A549 (cell line): ENCODE data around the gene ZBTB11. TPM values are rescaled to one million over a fixed set of nuclear protein-coding genes. Genes with fewer than 3 reads are reported as not detected.

ENCODE experiments used
- ATAC-seq, 2 experiments: fragments of 200-7000 bp in 1 of 2; fragments of >200 bp in 1 of 2; cut with Nextera tagmentation in 1 of 2; cut with Tn5 transposase in 1 of 2; 3 replicates each; pipeline versions ENCODE4 v1.8.0 to v1.9.1; 2018 to 2020; ENCODE audit warnings: mild to moderate bottlenecking in 1 of 2, moderate library complexity in 1 of 2
- CTCF ChIA-PET: fragments of 300-600 bp; sonication (Branson Sonifier 250); formaldehyde crosslinking; extraction: SDS; loops from one replicate; lab custom pipeline; 2021; ENCODE audit warnings: antibody characterized with exemption, inconsistent platforms; lab: Yijun Ruan, JAX
- POLR2A ChIA-PET: fragments of 350-600 bp; formaldehyde crosslinking; extraction: SDS; loops from one replicate; lab custom pipeline; 2021; ENCODE audit warnings: antibody characterized with exemption, inconsistent platforms; lab: Yijun Ruan, JAX
- DNase-seq, 2 experiments: peaks; one replicate each; pipeline versions ENCODE4 v3.0.0 to v3.0.0-alpha.2; 2011 to 2016; ENCODE audit warnings: low read depth in 1 of 2, low spot score in 1 of 2
- FAIRE-seq: peaks from 2 replicates; lab custom pipeline; 2011; peaks lifted over from hg19 to GRCh38; lab: Jason Lieb, UNC
- H3K27ac ChIP-seq, 2 experiments: fragments of >200 bp; sonication (Bioruptor Twin); formaldehyde crosslinking; 3 replicates each; pipeline ENCODE4 v1.5.1; 2016 to 2017
- H3K4me1 ChIP-seq: fragments of >200 bp; sonication (Bioruptor Twin); formaldehyde crosslinking; 3 replicates; pipeline ENCODE4 v1.6.1; 2016
- H3K4me2 ChIP-seq: fragments of >200 bp; sonication (Bioruptor Twin); formaldehyde crosslinking; 3 replicates; pipeline ENCODE4 v1.6.1; 2016
- H3K4me3 ChIP-seq: fragments of >200 bp; sonication (Bioruptor Twin); formaldehyde crosslinking; 3 replicates; pipeline ENCODE4 v1.5.1; 2016
- H3K9me3 ChIP-seq: fragments of >200 bp; sonication (Bioruptor Twin); formaldehyde crosslinking; 3 replicates; pipeline ENCODE4 v1.6.1; 2016
- CBX2 ChIP-seq: fragments of 200-600 bp; sonication (generic); IDR thresholded peaks from 2 replicates; pipeline ENCODE4 v1.6.1; 2016; ENCODE audit warnings: low read depth, mild to moderate bottlenecking, borderline replicate concordance
- CBX8 ChIP-seq: fragments of 200-600 bp; sonication (generic); IDR thresholded peaks from 2 replicates; pipeline ENCODE4 v1.6.1; 2016
- CHD2 ChIP-seq: fragments of 150-350 bp; IDR thresholded peaks from 2 replicates; pipeline ENCODE4 v1.6.1; 2014; ENCODE audit warnings: low read length; ENCODE audit not compliant: partially characterized antibody
- CHD4 ChIP-seq: fragments of 200-600 bp; sonication (generic); IDR thresholded peaks from 2 replicates; pipeline ENCODE4 v1.6.1; 2016; ENCODE audit warnings: antibody characterized with exemption, mild to moderate bottlenecking, borderline replicate concordance
- EHF ChIP-seq: fragments of 250-450 bp; sonication (Bioruptor Pico); IDR thresholded peaks from 2 replicates; pipeline ENCODE4 v1.5.0; 2020; ENCODE audit warnings: mild to moderate bottlenecking
- FOXS1 ChIP-seq: fragments of 250-450 bp; sonication (Bioruptor Pico); IDR thresholded peaks from 2 replicates; pipeline ENCODE4 v1.5.0; 2020; ENCODE audit warnings: mild to moderate bottlenecking, moderate library complexity
- HEYL ChIP-seq: fragments of 250-450 bp; sonication (Bioruptor Pico); IDR thresholded peaks from 2 replicates; pipeline ENCODE4 v1.8.0; 2021; ENCODE audit warnings: mild to moderate bottlenecking, moderate library complexity
- HOXA7 ChIP-seq: fragments of 250-450 bp; sonication (Bioruptor Pico); IDR thresholded peaks from 2 replicates; pipeline ENCODE4 v1.5.0; 2020; ENCODE audit warnings: mild to moderate bottlenecking, moderate library complexity
- HOXB5 ChIP-seq: fragments of 250-450 bp; sonication (Bioruptor Pico); IDR thresholded peaks from 2 replicates; pipeline ENCODE4 v1.5.0; 2020; ENCODE audit warnings: mild to moderate bottlenecking, moderate library complexity
- JUNB ChIP-seq: fragments of >200 bp; sonication (Bioruptor Twin); formaldehyde crosslinking; IDR thresholded peaks from 2 replicates; pipeline ENCODE4 v1.6.1; 2016
- KDM1A ChIP-seq: fragments of 200-600 bp; sonication (generic); IDR thresholded peaks from 2 replicates; pipeline ENCODE4 v1.6.1; 2016; ENCODE audit warnings: low read depth, mild to moderate bottlenecking
- KDM5A ChIP-seq: fragments of 200-600 bp; sonication (generic); IDR thresholded peaks from 2 replicates; pipeline ENCODE4 v1.6.1; 2016; ENCODE audit warnings: antibody characterized with exemption, mild to moderate bottlenecking
- RARB ChIP-seq: fragments of 250-450 bp; sonication (Bioruptor Pico); IDR thresholded peaks from 2 replicates; pipeline ENCODE4 v1.8.0; 2021; ENCODE audit warnings: mild to moderate bottlenecking, moderate library complexity
- SMC3 ChIP-seq: fragments of >200 bp; sonication (Bioruptor Twin); formaldehyde crosslinking; IDR thresholded peaks from 3 replicates; pipeline ENCODE4 v1.6.1; 2018; ENCODE audit warnings: inconsistent platforms
- TFCP2L1 ChIP-seq: fragments of 250-450 bp; sonication (Bioruptor Pico); IDR thresholded peaks from 2 replicates; pipeline ENCODE4 v1.5.0; 2021; ENCODE audit warnings: mild to moderate bottlenecking
- TP53 ChIP-seq: fragments of 250-450 bp; sonication (Bioruptor Pico); IDR thresholded peaks from 2 replicates; pipeline ENCODE4 v1.5.0; 2021; ENCODE audit warnings: mild to moderate bottlenecking, moderate library complexity
- WGBS: methylation state at CpG from one replicate; pipeline ENCODE4 v1.1.6; 2017; ENCODE audit errors: missing lambda C conversion rate; 5-methylcytosine and 5-hydroxymethylcytosine counted together
- polyA plus RNA-seq, 4 experiments: library from polyadenylated mRNA; depleted of rRNA in 3 of 4; stranded (reverse); fragments of >200 nt; fragmentation: RNase III in 1 of 4; extraction: RNeasy Plus Mini Kit Qiagen cat#74134 plus additional on column Dnase treatment in 1 of 4; gene quantifications; 2 replicates in 3 of 4; 3 replicates in 1 of 4; pipeline ENCODE4 v1.2.3, GENCODE V29; 2011 to 2017
- TF ChIP-seq, protein P1 (sequence below): IDR thresholded peaks from 2 replicates; pipeline ENCODE4 v1.6.1; 2012; ENCODE audit warnings: low read depth, borderline replicate concordance
- TF ChIP-seq, protein P2 (sequence below): fragments of 200-600 bp; sonication (generic); IDR thresholded peaks from 2 replicates; pipeline ENCODE4 v1.6.1; 2016; ENCODE audit warnings: antibody characterized with exemption, mild to moderate bottlenecking, moderate library complexity
- TF ChIP-seq, protein P3 (sequence below): fragments of 250-450 bp; sonication (Bioruptor Pico); IDR thresholded peaks from 2 replicates; pipeline ENCODE4 v1.5.0; 2021; ENCODE audit warnings: mild to moderate bottlenecking, moderate library complexity, borderline replicate concordance
- TF ChIP-seq, protein P4 (sequence below): IDR thresholded peaks from 2 replicates; pipeline ENCODE4 v1.6.1; 2012
- TF ChIP-seq, protein P5 (sequence below): fragments of 250-450 bp; sonication (Bioruptor Pico); IDR thresholded peaks from 2 replicates; pipeline ENCODE4 v1.5.0; 2020; ENCODE audit warnings: low read depth, mild to moderate bottlenecking, moderate library complexity

ZBTB11 gene
- polyA plus RNA-seq, 2 of the 4 experiments (the other 2 are of a cell fraction) = 11.3 to 24.3 TPM

DNA sequence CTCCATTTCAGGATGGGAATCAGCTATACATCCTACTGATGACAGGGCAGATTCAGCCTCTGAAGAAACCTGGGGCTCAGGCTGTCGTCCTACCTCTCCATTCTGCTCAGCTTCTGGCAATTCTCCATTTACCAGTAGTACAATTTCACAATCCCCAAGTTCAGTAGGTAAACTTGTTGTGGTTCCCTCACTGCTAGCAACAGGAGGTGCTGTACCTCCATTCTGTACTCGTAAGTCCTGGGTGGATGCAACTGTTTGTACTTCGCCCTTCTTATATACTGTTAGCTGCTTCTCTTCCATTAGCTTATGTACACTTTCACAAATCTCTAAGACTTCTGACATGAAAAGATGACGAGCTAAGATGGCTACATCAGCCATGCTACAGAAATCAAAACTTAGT, 11.6 kb downstream of the ZBTB11 start:
- H3K4me1 ChIP-seq = no peaks in the 10 kb centered on the region
- no peak overlapping the region for H3K27ac ChIP-seq
- TF ChIP-seq, protein P1, sequence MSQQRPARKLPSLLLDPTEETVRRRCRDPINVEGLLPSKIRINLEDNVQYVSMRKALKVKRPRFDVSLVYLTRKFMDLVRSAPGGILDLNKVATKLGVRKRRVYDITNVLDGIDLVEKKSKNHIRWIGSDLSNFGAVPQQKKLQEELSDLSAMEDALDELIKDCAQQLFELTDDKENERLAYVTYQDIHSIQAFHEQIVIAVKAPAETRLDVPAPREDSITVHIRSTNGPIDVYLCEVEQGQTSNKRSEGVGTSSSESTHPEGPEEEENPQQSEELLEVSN = no peak
- no peak for TF ChIP-seq TP53
- no peak for TF ChIP-seq HEYL (CRISPR knock-in tag)
- TF ChIP-seq CHD4 = no peak
- no peak for TF ChIP-seq CHD2
- TF ChIP-seq JUNB = no peak
- TF ChIP-seq, protein P2, sequence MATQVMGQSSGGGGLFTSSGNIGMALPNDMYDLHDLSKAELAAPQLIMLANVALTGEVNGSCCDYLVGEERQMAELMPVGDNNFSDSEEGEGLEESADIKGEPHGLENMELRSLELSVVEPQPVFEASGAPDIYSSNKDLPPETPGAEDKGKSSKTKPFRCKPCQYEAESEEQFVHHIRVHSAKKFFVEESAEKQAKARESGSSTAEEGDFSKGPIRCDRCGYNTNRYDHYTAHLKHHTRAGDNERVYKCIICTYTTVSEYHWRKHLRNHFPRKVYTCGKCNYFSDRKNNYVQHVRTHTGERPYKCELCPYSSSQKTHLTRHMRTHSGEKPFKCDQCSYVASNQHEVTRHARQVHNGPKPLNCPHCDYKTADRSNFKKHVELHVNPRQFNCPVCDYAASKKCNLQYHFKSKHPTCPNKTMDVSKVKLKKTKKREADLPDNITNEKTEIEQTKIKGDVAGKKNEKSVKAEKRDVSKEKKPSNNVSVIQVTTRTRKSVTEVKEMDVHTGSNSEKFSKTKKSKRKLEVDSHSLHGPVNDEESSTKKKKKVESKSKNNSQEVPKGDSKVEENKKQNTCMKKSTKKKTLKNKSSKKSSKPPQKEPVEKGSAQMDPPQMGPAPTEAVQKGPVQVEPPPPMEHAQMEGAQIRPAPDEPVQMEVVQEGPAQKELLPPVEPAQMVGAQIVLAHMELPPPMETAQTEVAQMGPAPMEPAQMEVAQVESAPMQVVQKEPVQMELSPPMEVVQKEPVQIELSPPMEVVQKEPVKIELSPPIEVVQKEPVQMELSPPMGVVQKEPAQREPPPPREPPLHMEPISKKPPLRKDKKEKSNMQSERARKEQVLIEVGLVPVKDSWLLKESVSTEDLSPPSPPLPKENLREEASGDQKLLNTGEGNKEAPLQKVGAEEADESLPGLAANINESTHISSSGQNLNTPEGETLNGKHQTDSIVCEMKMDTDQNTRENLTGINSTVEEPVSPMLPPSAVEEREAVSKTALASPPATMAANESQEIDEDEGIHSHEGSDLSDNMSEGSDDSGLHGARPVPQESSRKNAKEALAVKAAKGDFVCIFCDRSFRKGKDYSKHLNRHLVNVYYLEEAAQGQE = no peak
- no peak for TF ChIP-seq TFCP2L1
- TF ChIP-seq, all 56 proteins: peak for 0
- 89% methylated on average over 4 of the region's 4 CpGs for WGBS
- DNase-seq (no peak), ATAC-seq (no peak), FAIRE-seq (no peak)
- ChIA-PET POLR2A (no interaction called here), CTCF (interaction anchor here (0.6 to 1.3 kb wide), 3 partner anchors 17 to 137 kb away, joined by 3 to 5 read pairs (median 3); no protein-coding TSS in a partner anchor)
- H3K9me3 ChIP-seq = no peaks in the 10 kb centered on the region
- no peak overlapping the region for H3K4me2 ChIP-seq
- no peak overlapping the region for H3K4me3 ChIP-seq

DNA sequence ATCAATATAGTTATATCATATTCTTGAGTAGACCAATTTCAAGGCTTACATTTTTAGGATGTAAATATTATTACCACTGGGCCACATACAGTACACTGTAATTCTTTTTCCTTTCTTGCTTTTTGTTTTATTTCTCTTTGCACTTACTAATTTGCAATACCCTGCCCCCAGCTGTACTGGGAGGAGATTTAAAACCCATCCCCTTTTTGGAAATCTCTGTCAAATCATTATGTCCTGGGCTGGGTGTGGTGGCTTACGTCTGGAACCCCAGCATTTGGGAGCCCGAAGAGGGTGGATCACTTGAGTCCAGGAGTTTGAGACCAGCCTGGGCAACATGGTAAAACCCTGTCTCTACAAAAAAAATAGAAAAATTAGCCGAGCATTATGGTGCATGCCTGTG, 16.2 kb downstream of the ZBTB11 start:
- CTCF ChIA-PET = no interaction called here
- WGBS = 90% methylated on average over 3 of the region's 3 CpGs
- FAIRE-seq = no peak
- DNase-seq = no peak
- POLR2A ChIA-PET = no interaction called here
- H3K27ac ChIP-seq = no peak overlapping the region
- no peak for TF ChIP-seq HOXA7 (CRISPR knock-in tag)
- TF ChIP-seq CBX8 = no peak
- no peak for TF ChIP-seq KDM5A
- TF ChIP-seq RARB = no peak
- TF ChIP-seq, protein P3, sequence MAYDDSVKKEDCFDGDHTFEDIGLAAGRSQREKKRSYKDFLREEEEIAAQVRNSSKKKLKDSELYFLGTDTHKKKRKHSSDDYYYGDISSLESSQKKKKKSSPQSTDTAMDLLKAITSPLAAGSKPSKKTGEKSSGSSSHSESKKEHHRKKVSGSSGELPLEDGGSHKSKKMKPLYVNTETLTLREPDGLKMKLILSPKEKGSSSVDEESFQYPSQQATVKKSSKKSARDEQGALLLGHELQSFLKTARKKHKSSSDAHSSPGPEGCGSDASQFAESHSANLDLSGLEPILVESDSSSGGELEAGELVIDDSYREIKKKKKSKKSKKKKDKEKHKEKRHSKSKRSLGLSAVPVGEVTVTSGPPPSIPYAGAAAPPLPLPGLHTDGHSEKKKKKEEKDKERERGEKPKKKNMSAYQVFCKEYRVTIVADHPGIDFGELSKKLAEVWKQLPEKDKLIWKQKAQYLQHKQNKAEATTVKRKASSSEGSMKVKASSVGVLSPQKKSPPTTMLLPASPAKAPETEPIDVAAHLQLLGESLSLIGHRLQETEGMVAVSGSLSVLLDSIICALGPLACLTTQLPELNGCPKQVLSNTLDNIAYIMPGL (CRISPR knock-in tag) = no peak
- ATAC-seq = no peak
- no peak overlapping the region for H3K4me3 ChIP-seq
- no peak overlapping the region for H3K4me2 ChIP-seq
- no peaks in the 10 kb centered on the region for H3K4me1 ChIP-seq
- no peaks in the 10 kb centered on the region for H3K9me3 ChIP-seq

DNA sequence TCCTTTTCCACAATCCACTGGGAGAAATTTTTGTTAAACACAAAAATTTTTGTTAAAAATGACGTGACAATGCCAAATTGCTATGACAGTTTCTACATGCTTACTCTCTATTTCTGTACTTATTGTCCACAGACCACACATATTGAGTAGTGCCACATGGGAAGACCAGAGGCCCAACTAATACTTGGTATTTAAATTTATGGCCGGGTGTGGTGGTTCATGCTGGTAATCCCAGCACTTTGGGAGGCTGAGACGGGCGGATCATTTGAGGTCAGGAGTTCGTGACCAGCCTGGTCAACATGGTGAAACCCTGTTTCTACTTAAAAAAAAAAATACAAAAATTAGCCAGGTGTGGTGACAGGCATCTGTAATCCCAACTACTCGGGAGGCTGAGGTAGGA, 20.3 kb downstream of the ZBTB11 start:
- ATAC-seq = no peak
- no peaks in the 10 kb centered on the region for H3K4me1 ChIP-seq
- WGBS = 88% methylated on average over 6 of the region's 6 CpGs
- ChIA-PET CTCF (interaction anchor here (1.3 kb wide), 1 partner anchor 19 kb away, joined by 5 read pairs; no protein-coding TSS in a partner anchor), POLR2A (no interaction called here)
- DNase-seq = no peak
- no peaks in the 10 kb centered on the region for H3K9me3 ChIP-seq
- no peak overlapping the region for H3K27ac ChIP-seq
- no peak overlapping the region for H3K4me2 ChIP-seq
- no peak overlapping the region for H3K4me3 ChIP-seq
- no peak for FAIRE-seq
- TF ChIP-seq, protein P2 = no peak
- TF ChIP-seq, protein P4, sequence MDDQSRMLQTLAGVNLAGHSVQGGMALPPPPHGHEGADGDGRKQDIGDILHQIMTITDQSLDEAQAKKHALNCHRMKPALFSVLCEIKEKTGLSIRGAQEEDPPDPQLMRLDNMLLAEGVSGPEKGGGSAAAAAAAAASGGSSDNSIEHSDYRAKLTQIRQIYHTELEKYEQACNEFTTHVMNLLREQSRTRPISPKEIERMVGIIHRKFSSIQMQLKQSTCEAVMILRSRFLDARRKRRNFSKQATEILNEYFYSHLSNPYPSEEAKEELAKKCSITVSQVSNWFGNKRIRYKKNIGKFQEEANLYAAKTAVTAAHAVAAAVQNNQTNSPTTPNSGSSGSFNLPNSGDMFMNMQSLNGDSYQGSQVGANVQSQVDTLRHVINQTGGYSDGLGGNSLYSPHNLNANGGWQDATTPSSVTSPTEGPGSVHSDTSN = no peak
- TF ChIP-seq EHF (CRISPR knock-in tag) (no peak), HOXB5 (CRISPR knock-in tag) (no peak), TFCP2L1 (no peak), CBX8 (no peak), SMC3 (no peak), KDM1A (no peak), CBX2 (no peak), FOXS1 (CRISPR knock-in tag) (no peak), HEYL (CRISPR knock-in tag) (no peak), CHD4 (no peak)
- TF ChIP-seq, protein P5, sequence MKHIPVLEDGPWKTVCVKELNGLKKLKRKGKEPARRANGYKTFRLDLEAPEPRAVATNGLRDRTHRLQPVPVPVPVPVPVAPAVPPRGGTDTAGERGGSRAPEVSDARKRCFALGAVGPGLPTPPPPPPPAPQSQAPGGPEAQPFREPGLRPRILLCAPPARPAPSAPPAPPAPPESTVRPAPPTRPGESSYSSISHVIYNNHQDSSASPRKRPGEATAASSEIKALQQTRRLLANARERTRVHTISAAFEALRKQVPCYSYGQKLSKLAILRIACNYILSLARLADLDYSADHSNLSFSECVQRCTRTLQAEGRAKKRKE = no peak
